ENCODE results near the gene GRB7.
A peak's percentile ranks its signal among the peaks of the same experiment; 100 is the strongest.

GRCh38 chr17:39759204-39759603 is 21.5 kb downstream of the GRB7 start:
- TF ChIP-seq POLR2A (IDR thresholded peaks at IDR 0.05; ENCODE audit: low read depth, low read length): no peak; the same call in 1 of the 2 replicates
- TF ChIP-seq POLR2AphosphoS5 (IDR thresholded peaks at IDR 0.05; ENCODE audit: low read depth, low read length): peak; percentile 60; the same call in 1 of the 2 replicates
- no peak for TF ChIP-seq TAF1 (IDR thresholded peaks at IDR 0.05; ENCODE audit: low read depth, low read length)
- TF ChIP-seq SPI1 (IDR thresholded peaks at IDR 0.05; ENCODE audit: low read depth, low read length): no peak
- no peak for TF ChIP-seq POU2F2 (IDR thresholded peaks at IDR 0.05; ENCODE audit: low read depth, low read length)

Data from GM12891 (cell line).